GM12878 (cell line): ENCODE data around the gene BDH1. TPM values are rescaled to one million over a fixed set of nuclear protein-coding genes. Genes with fewer than 3 reads are reported as not detected.

ENCODE experiments used
- ATAC-seq: fragments of 200-7000 bp; cut with Tn5 transposase; 3 replicates; pipeline ENCODE4 v1.9.1; 2020; ENCODE audit warnings: mild to moderate bottlenecking, moderate library complexity
- BruUV-seq: library from RNA; stranded (reverse); fragments of 400-500 nt; replicated peaks from 2 replicates; lab custom pipeline; 2021; lab: Mats Ljungman, UMichigan
- CTCF ChIA-PET: fragments of 300-600 bp; sonication (Branson Sonifier 250); formaldehyde crosslinking; extraction: SDS; loops from one replicate; lab custom pipeline; 2021; ENCODE audit warnings: inconsistent platforms; lab: Yijun Ruan, JAX
- POLR2A ChIA-PET: fragments of 350-600 bp; formaldehyde crosslinking; extraction: SDS; loops from one replicate; lab custom pipeline; 2021; ENCODE audit warnings: inconsistent platforms; lab: Charles Lee
- RAD21 ChIA-PET: fragments of 300-600 bp; sonication (Branson Sonifier 250); formaldehyde crosslinking; loops from one replicate; lab custom pipeline; 2023; ENCODE audit warnings: antibody characterized with exemption; ENCODE audit not compliant: unreplicated experiment; lab: Charles Lee
- SMC1A ChIA-PET: fragments of 300-600 bp; sonication (Branson Sonifier 250); formaldehyde crosslinking; loops from one replicate; lab custom pipeline; 2023; ENCODE audit not compliant: unreplicated experiment, uncharacterized antibody; lab: Charles Lee
- DNase-seq: peaks from one replicate; pipeline ENCODE4 v3.0.0-alpha.2; 2011; ENCODE audit warnings: low read depth, low spot score
- FAIRE-seq: peaks from 3 replicates; lab custom pipeline; 2011; peaks lifted over from hg19 to GRCh38; lab: Jason Lieb, UNC
- H2AFZ ChIP-seq: 2 replicates; pipeline ENCODE4 v1.6.0; 2011; ENCODE audit warnings: low read depth, low read length, control low read depth; ENCODE audit not compliant: control insufficient read depth
- H3K27ac ChIP-seq: 2 replicates; pipeline ENCODE4 v1.5.1; 2011; ENCODE audit warnings: control low read depth; ENCODE audit not compliant: control insufficient read depth, insufficient read depth
- H3K27me3 ChIP-seq, 2 experiments: replicated peaks in 1 of 2; 2 replicates each; pipeline versions ENCODE4 v1.6.0 to v1.6.1; 2011; ENCODE audit warnings: low read length in 1 of 2; ENCODE audit not compliant: control insufficient read depth in 2 of 2, insufficient read depth in 2 of 2
- H3K36me3 ChIP-seq, 2 experiments: 2 replicates each; pipeline ENCODE4 v1.5.1; 2011; ENCODE audit warnings: low read length in 1 of 2; ENCODE audit not compliant: control insufficient read depth in 2 of 2, insufficient read depth in 2 of 2
- H3K4me1 ChIP-seq: 2 replicates; pipeline ENCODE4 v1.6.1; 2011; ENCODE audit warnings: mild to moderate bottlenecking, low read length, moderate library complexity, mixed read lengths; ENCODE audit not compliant: control insufficient read depth, insufficient read depth
- H3K4me2 ChIP-seq: 2 replicates; pipeline ENCODE4 v1.6.0; 2011; ENCODE audit warnings: control low read depth; ENCODE audit not compliant: control insufficient read depth, insufficient read depth
- H3K4me3 ChIP-seq: fragments of 200-600 bp; sonication (generic); 2 replicates; pipeline ENCODE4 v1.5.1; 2016
- H3K79me2 ChIP-seq: 2 replicates; pipeline ENCODE4 v1.6.0; 2011; ENCODE audit warnings: low read length; ENCODE audit not compliant: control insufficient read depth, insufficient read depth
- H3K9ac ChIP-seq: 2 replicates; pipeline ENCODE4 v1.8.0; 2011; ENCODE audit warnings: low read length, control low read depth, mixed read lengths; ENCODE audit not compliant: control insufficient read depth, insufficient read depth
- H3K9me3 ChIP-seq: replicated peaks from 3 replicates; pipeline ENCODE4 v1.5.1; 2011; ENCODE audit warnings: mild to moderate bottlenecking, low read length; ENCODE audit not compliant: control insufficient read depth, insufficient read depth
- H4K20me1 ChIP-seq: 2 replicates; pipeline ENCODE4 v1.6.0; 2011; ENCODE audit not compliant: control insufficient read depth, insufficient read depth
- BMI1 ChIP-seq: fragments of 450-650 bp; IDR thresholded peaks from 2 replicates; pipeline ENCODE4 v1.6.1; 2016; ENCODE audit warnings: mild to moderate bottlenecking, moderate library complexity, borderline replicate concordance
- CREB1 ChIP-seq: IDR thresholded peaks from 2 replicates; pipeline ENCODE4 v1.6.1; 2012; ENCODE audit warnings: low read depth, mild to moderate bottlenecking, inconsistent platforms
- FOXK2 ChIP-seq: fragments of 450-650 bp; IDR thresholded peaks from 2 replicates; pipeline ENCODE4 v1.6.1; 2017; ENCODE audit warnings: mild to moderate bottlenecking, moderate library complexity
- HDAC2 ChIP-seq: fragments of 200-600 bp; sonication (generic); IDR thresholded peaks from 2 replicates; pipeline ENCODE4 v1.6.1; 2017
- NFXL1 ChIP-seq: fragments of 450-650 bp; IDR thresholded peaks from 2 replicates; pipeline ENCODE4 v1.6.1; 2017; ENCODE audit warnings: antibody characterized with exemption, mild to moderate bottlenecking, borderline replicate concordance
- NFYA ChIP-seq: IDR thresholded peaks from 2 replicates; pipeline ENCODE4 v1.6.1; 2011; ENCODE audit warnings: low read depth, mild to moderate bottlenecking, low read length, improper control_type of control experiment, borderline replicate concordance
- POLR2AphosphoS2 ChIP-seq: IDR thresholded peaks from 2 replicates; pipeline ENCODE4 v1.6.1; 2011; ENCODE audit warnings: low read depth, mild to moderate bottlenecking, low read length, improper control_type of control experiment, moderate library complexity
- SMAD5 ChIP-seq: IDR thresholded peaks from 2 replicates; pipeline ENCODE4 v1.6.1; 2016; ENCODE audit warnings: antibody characterized with exemption, low read depth
- SMC3 ChIP-seq: IDR thresholded peaks from 2 replicates; pipeline ENCODE4 v1.6.1; 2011; ENCODE audit warnings: low read length, improper control_type of control experiment, borderline replicate concordance
- STAT3 ChIP-seq: IDR thresholded peaks from 2 replicates; pipeline ENCODE4 v1.6.1; 2011; ENCODE audit warnings: low read depth, low read length, improper control_type of control experiment
- TBL1XR1 ChIP-seq: IDR thresholded peaks from 2 replicates; pipeline ENCODE4 v1.6.1; 2012; ENCODE audit warnings: low read depth, low read length, improper control_type of control experiment
- WGBS: methylation state at CpG from one replicate; pipeline ENCODE4 v1.1.6; 2016; ENCODE audit warnings: low lambda C conversion rate; ENCODE audit not compliant: insufficient replicate concordance, insufficient coverage; ENCODE audit errors: missing lambda C conversion rate; 5-methylcytosine and 5-hydroxymethylcytosine counted together
- in situ Hi-C: fragments of 300-500 bp; cut with MboI; formaldehyde crosslinking; loops from 9 replicates; pipeline ENCODE4 v1.14.3; 2018; ENCODE audit warnings: mixed read lengths
- intact Hi-C: fragments of 100-400 bp; cut with micrococcal nuclease; formaldehyde crosslinking; loops from one replicate; pipeline ENCODE4 v1.14.2; 2022; ENCODE audit not compliant: unreplicated experiment
- polyA plus RNA-seq, 11 experiments: library from polyadenylated mRNA; depleted of rRNA in 4 of 11; unstranded in 6 of 11; stranded (reverse) in 5 of 11; fragments of >200 nt; fragmentation: Nextera tagmentation in 4 of 11; fragmentation: Illumina TruSeq in 1 of 11; extraction: Ambion mirVana in 4 of 11; extraction: Trizol in 1 of 11; gene quantifications; 1 replicate in 1 of 11; 2 replicates in 10 of 11; pipeline versions ENCODE4 v1.2.1 to v1.2.3, GENCODE V29; 2011 to 2016; ENCODE audit warnings: inconsistent platforms in 2 of 11, missing spikeins in 2 of 11, low read depth in 1 of 11
- total RNA-seq, 4 experiments: library from RNA; depleted of rRNA in 3 of 4; stranded (reverse); fragments of >200 nt in 3 of 4; fragmentation: Illumina TruSeq in 1 of 4; extraction: Trizol in 1 of 4; gene quantifications; 2 replicates each; pipeline versions ENCODE4 v1.2.1 to v1.2.3, GENCODE V29; 2013 to 2021
- TF ChIP-seq, protein P1 (sequence below): fragments of 450-650 bp; IDR thresholded peaks from 2 replicates; pipeline ENCODE4 v1.6.1; 2016; ENCODE audit warnings: mild to moderate bottlenecking, moderate library complexity, borderline replicate concordance
- TF ChIP-seq, protein P2 (sequence below): fragments of 450-650 bp; IDR thresholded peaks from 2 replicates; pipeline ENCODE4 v1.6.1; 2017; ENCODE audit warnings: mild to moderate bottlenecking, moderate library complexity
- TF ChIP-seq, protein P3 (sequence below): IDR thresholded peaks from 2 replicates; pipeline ENCODE4 v1.6.1; 2012; ENCODE audit warnings: low read length, inconsistent platforms

BDH1 gene
- total and polyA plus RNA-seq, 10 of the 15 experiments (the other 5 are each of a cell fraction or from before 2014, with no cell fraction given): 11.3 to 84.5 (median 60.3) TPM

DNA sequence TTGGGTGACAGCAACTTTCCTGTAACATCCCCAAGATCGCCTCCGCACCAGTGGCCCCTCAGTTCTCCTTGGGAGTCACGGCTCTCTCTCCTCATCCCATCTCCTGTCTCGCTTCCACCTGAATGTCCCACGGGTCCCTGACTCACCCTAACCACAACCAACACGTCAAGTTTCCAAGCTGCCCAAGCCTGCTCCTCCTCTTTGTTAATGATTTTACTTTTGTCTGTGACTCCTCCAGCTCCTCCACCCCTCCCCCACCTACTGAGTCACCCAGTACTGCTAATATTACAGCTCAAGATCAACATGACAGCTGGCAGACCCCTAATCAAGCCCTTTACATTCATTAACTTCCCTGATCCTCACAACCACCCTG lies 39.3 kb downstream of the BDH1 start (continued):
- TF ChIP-seq, protein P1, sequence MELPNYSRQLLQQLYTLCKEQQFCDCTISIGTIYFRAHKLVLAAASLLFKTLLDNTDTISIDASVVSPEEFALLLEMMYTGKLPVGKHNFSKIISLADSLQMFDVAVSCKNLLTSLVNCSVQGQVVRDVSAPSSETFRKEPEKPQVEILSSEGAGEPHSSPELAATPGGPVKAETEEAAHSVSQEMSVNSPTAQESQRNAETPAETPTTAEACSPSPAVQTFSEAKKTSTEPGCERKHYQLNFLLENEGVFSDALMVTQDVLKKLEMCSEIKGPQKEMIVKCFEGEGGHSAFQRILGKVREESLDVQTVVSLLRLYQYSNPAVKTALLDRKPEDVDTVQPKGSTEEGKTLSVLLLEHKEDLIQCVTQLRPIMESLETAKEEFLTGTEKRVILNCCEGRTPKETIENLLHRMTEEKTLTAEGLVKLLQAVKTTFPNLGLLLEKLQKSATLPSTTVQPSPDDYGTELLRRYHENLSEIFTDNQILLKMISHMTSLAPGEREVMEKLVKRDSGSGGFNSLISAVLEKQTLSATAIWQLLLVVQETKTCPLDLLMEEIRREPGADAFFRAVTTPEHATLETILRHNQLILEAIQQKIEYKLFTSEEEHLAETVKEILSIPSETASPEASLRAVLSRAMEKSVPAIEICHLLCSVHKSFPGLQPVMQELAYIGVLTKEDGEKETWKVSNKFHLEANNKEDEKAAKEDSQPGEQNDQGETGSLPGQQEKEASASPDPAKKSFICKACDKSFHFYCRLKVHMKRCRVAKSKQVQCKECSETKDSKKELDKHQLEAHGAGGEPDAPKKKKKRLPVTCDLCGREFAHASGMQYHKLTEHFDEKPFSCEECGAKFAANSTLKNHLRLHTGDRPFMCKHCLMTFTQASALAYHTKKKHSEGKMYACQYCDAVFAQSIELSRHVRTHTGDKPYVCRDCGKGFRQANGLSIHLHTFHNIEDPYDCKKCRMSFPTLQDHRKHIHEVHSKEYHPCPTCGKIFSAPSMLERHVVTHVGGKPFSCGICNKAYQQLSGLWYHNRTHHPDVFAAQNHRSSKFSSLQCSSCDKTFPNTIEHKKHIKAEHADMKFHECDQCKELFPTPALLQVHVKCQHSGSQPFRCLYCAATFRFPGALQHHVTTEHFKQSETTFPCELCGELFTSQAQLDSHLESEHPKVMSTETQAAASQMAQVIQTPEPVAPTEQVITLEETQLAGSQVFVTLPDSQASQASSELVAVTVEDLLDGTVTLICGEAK: no peak
- no peak for TF ChIP-seq SMC3

- RAD21 ChIA-PET: interaction anchor here (1.1 kb wide), 1 partner anchor 258 kb away, joined by 3 read pairs; no protein-coding TSS in a partner anchor
- intact Hi-C loops: no loop called here
- no peaks in the 10 kb centered on the region for H4K20me1 ChIP-seq
- POLR2A ChIA-PET: no interaction called here
- FAIRE-seq (no peak), ATAC-seq (no peak), DNase-seq (no peak)
- H3K79me2 ChIP-seq: no peaks in the 10 kb centered on the region
- H3K36me3 ChIP-seq: peaks cover 0 to 11% of the 10 kb centered on the region in 2 experiments; a peak in 3 of 4 replicates
- no peak overlapping the region for H3K27ac ChIP-seq
- H3K9me3 ChIP-seq: no peaks in the 10 kb centered on the region
- no peak overlapping the region for H3K4me2 ChIP-seq
- in situ Hi-C loops: loop anchor here (25.0 kb wide), 1 partner anchor 528 kb away; no protein-coding TSS in a partner anchor
- H3K4me1 ChIP-seq: no peaks in the 10 kb centered on the region
- H2AFZ ChIP-seq: no peak overlapping the region
- SMC1A ChIA-PET: interaction anchor here (1.0 to 1.3 kb wide), 2 partner anchors 13 to 278 kb away, joined by 3 read pairs; no protein-coding TSS in a partner anchor
- BruUV-seq: no TSS peak
- no peak overlapping the region for H3K9ac ChIP-seq
- H3K4me3 ChIP-seq: no peak overlapping the region
- no peaks in the 10 kb centered on the region for H3K27me3 ChIP-seq
- 79% methylated on average over 10 of the region's 10 CpGs for WGBS
- CTCF ChIA-PET: interaction anchor here (0.9 to 1.7 kb wide), 4 partner anchors 13 to 291 kb away, joined by 4 to 6 read pairs (median 5); no protein-coding TSS in a partner anchor
- TF ChIP-seq NFYA (no peak), SMAD5 (no peak), TBL1XR1 (no peak), CREB1 (no peak), POLR2AphosphoS2 (no peak), FOXK2 (no peak), NFXL1 (no peak), STAT3 (no peak), HDAC2 (no peak), BMI1 (no peak)
- TF ChIP-seq, protein P2, sequence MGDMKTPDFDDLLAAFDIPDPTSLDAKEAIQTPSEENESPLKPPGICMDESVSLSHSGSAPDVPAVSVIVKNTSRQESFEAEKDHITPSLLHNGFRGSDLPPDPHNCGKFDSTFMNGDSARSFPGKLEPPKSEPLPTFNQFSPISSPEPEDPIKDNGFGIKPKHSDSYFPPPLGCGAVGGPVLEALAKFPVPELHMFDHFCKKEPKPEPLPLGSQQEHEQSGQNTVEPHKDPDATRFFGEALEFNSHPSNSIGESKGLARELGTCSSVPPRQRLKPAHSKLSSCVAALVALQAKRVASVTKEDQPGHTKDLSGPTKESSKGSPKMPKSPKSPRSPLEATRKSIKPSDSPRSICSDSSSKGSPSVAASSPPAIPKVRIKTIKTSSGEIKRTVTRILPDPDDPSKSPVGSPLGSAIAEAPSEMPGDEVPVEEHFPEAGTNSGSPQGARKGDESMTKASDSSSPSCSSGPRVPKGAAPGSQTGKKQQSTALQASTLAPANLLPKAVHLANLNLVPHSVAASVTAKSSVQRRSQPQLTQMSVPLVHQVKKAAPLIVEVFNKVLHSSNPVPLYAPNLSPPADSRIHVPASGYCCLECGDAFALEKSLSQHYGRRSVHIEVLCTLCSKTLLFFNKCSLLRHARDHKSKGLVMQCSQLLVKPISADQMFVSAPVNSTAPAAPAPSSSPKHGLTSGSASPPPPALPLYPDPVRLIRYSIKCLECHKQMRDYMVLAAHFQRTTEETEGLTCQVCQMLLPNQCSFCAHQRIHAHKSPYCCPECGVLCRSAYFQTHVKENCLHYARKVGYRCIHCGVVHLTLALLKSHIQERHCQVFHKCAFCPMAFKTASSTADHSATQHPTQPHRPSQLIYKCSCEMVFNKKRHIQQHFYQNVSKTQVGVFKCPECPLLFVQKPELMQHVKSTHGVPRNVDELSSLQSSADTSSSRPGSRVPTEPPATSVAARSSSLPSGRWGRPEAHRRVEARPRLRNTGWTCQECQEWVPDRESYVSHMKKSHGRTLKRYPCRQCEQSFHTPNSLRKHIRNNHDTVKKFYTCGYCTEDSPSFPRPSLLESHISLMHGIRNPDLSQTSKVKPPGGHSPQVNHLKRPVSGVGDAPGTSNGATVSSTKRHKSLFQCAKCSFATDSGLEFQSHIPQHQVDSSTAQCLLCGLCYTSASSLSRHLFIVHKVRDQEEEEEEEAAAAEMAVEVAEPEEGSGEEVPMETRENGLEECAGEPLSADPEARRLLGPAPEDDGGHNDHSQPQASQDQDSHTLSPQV: no peak
- TF ChIP-seq, protein P3, sequence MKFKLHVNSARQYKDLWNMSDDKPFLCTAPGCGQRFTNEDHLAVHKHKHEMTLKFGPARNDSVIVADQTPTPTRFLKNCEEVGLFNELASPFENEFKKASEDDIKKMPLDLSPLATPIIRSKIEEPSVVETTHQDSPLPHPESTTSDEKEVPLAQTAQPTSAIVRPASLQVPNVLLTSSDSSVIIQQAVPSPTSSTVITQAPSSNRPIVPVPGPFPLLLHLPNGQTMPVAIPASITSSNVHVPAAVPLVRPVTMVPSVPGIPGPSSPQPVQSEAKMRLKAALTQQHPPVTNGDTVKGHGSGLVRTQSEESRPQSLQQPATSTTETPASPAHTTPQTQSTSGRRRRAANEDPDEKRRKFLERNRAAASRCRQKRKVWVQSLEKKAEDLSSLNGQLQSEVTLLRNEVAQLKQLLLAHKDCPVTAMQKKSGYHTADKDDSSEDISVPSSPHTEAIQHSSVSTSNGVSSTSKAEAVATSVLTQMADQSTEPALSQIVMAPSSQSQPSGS: no peak
Measured at GRCh38 chr3:197514786-197515355, 40.9 kb downstream of the BDH1 start.
